ENCODE data around the gene SMIM7. TPM values are rescaled to one million over a fixed set of nuclear protein-coding genes. Genes with fewer than 3 reads are reported as not detected.

The SMIM7 gene
- total RNA-seq, 1 experiment from 2014 or later = 66.4 TPM

- ATAC-seq = no peak
Measured at GRCh38 chr19:16682539-16682938, 22.6 kb upstream of the SMIM7 start.

More at GRCh38 chr19:16682539-16682938, 22.6 kb upstream of the SMIM7 start:
- peaks cover 16 to 31% of the 10 kb centered on the region in 2 experiments for H3K4me1 ChIP-seq (ENCODE audit: control insufficient read depth in 1 of 2, insufficient read depth in 2 of 2, low read length in 2 of 2)
- no peaks in the 10 kb centered on the region for H3K79me2 ChIP-seq (ENCODE audit: insufficient read depth, low read length)
- no peak overlapping the region for H3K4me3 ChIP-seq (replicated peaks in 1 of 2; ENCODE audit: low read depth in 1 of 2, low read length in 2 of 2)
- ChIA-PET POLR2A (no interaction called here), CTCF (no interaction called here), RAD21 (ENCODE audit: low non-redundant PET in 1 of 2, low total read pairs in 2 of 2, uncharacterized antibody in 2 of 2, unreplicated experiment in 2 of 2) (no interaction called here)
- H3K9me3 ChIP-seq (ENCODE audit: control insufficient read depth in 1 of 2, insufficient read depth in 1 of 2, low read depth in 1 of 2, low read length in 2 of 2) = no peaks in the 10 kb centered on the region
- TF ChIP-seq CTCF (IDR thresholded peaks at IDR 0.05 in 2 of 3, conservative IDR thresholded peaks at IDR 0.05 in 1 of 3; ENCODE audit: borderline replicate concordance in 1 of 3, insufficient read depth in 1 of 3, low read depth in 2 of 3, low read length in 2 of 3) = no peak
- TF ChIP-seq SP1 (IDR thresholded peaks at IDR 0.05; ENCODE audit: low read depth) = no peak
- no peak for TF ChIP-seq EZH2 (IDR thresholded peaks at IDR 0.05)
- no peak for TF ChIP-seq REST (IDR thresholded peaks at IDR 0.05; ENCODE audit: low read depth)
- TF ChIP-seq RAD21 (IDR thresholded peaks at IDR 0.05; ENCODE audit: low read depth) = no peak
- no peak for TF ChIP-seq CBX3 (IDR thresholded peaks at IDR 0.05; ENCODE audit: low read depth)
- TF ChIP-seq SIN3A (IDR thresholded peaks at IDR 0.05; ENCODE audit: low read depth) = no peak
- TF ChIP-seq CEBPB (IDR thresholded peaks at IDR 0.05; ENCODE audit: low read depth) = no peak
- TF ChIP-seq ELF1 (IDR thresholded peaks at IDR 0.05; ENCODE audit: borderline replicate concordance, low read depth) = no peak
- TF ChIP-seq FOSL1 (IDR thresholded peaks at IDR 0.05; ENCODE audit: low read depth) = no peak
- no peak for TF ChIP-seq MAX (IDR thresholded peaks at IDR 0.05)
- TF ChIP-seq SRF (IDR thresholded peaks at IDR 0.05; ENCODE audit: low read depth) = no peak
- TF ChIP-seq EZH2phosphoT487 (IDR thresholded peaks at IDR 0.05; ENCODE audit: borderline replicate concordance) = no peak
- TF ChIP-seq POLR2A (IDR thresholded peaks at IDR 0.05; ENCODE audit: borderline replicate concordance, extremely low read depth, insufficient read depth, insufficient read length) = no peak
- TF ChIP-seq POLR2AphosphoS5 (IDR thresholded peaks at IDR 0.05; ENCODE audit: low read depth, low read length) = no peak
- no peak for TF ChIP-seq EGR1 (IDR thresholded peaks at IDR 0.05; ENCODE audit: low read depth)
- TF ChIP-seq YY1 (IDR thresholded peaks at IDR 0.05; ENCODE audit: extremely low read depth, insufficient replicate concordance, low read depth, low read length) = no peak
- intact Hi-C loops (cut with micrococcal nuclease) = no loop called here
- no peaks in the 10 kb centered on the region for H4K20me1 ChIP-seq (ENCODE audit: insufficient read depth)
- DNase-seq (ENCODE audit: low read depth, low spot score) = no peak
- H3K4me2 ChIP-seq (ENCODE audit: low read length) = no peak overlapping the region
- H3K27me3 ChIP-seq (ENCODE audit: insufficient read depth, low read length) = no peaks in the 10 kb centered on the region
- no TSS peak for BruUV-seq (replicated peaks)
- H3K36me3 ChIP-seq (ENCODE audit: control insufficient read depth in 1 of 2, insufficient read depth in 2 of 2, low read length in 2 of 2) = peaks cover 2 to 19% of the 10 kb centered on the region in 2 experiments; a peak in 1 of 4 replicates
- no peak overlapping the region for H2AFZ ChIP-seq (ENCODE audit: low read depth, low read length, poor library complexity, severe bottlenecking)
- no peak overlapping the region for H3K27ac ChIP-seq (ENCODE audit: low read depth, low read length)
- no peak overlapping the region for H3K9ac ChIP-seq (ENCODE audit: low read length)
- no peaks in the 10 kb centered on the region for H3K9me2 ChIP-seq (ENCODE audit: insufficient read depth)
